Fibroblast of skin of abdomen (primary cell): ENCODE results near the gene TIPARP.

Source experiments
- DNase-seq: peaks from one replicate; pipeline ENCODE4 v3.0.0-alpha.2; 2013

TIPARP gene

DNA sequence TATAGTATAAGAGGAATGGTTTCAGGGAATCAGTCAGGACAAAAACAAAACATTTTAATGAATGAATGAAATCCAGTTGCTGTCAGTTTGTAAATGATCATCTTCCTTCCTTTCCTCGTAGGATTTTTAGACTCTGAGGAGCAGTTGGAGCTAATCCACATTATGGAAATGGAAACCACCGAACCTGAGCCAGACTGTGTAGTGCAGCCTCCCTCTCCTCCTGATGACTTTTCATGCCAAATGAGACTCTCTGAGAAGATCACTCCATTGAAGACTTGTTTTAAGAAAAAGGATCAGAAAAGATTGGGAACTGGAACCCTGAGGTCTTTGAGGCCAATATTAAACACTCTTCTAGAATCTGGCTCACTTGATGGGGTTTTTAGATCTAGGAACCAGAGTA lies 3.1 kb downstream of the TIPARP start:
- DNase-seq: no peak

- no peak for DNase-seq
Observed at GRCh38 chr3:156678197-156678596, 3.8 kb downstream of the TIPARP start.

- no peak for DNase-seq
Observed at GRCh38 chr3:156680243-156680914, 6.0 kb downstream of the TIPARP start.

DNA sequence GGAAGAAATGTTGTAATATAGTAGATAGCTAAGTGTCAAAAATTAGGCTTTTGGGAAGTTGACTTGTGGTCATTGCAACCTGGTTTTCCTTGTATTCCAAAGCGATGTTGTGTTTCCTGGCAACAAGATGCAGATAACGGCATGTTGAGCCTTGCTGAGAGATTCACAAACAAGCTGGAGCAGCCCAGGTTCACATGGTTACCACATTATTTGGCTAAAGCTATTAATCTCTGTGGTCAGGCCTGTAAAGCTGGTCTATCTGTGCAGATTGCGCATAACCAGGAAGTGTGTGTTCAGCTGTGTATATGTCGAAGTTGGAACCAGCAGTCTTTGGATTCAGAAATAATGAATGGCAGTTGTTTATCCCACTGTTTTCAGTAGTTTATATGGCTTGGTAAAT lies 6.6 kb downstream of the TIPARP start:
- peak; percentile 75 for DNase-seq

DNA sequence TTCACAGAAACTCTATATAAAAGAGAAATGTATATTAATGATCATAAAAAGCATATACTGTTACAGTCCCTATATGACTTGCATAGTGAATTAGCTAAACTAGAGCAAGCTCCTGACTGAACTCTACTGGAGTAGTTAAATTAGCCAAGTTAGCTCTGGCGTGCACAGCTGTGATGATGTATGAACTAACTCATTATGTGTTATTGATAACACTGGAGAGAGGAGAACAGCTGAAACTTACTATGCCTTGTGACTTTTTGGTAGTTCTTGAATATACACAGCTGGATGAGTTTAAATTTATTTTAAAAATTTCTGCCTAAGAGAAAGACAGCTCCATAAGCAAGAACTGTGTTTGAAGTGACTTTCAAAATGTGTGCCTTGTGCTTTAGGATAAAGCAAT lies 8.1 kb downstream of the TIPARP start:
- DNase-seq: no peak

GRCh38 chr3:156682963-156683362 lies 8.6 kb downstream of the TIPARP start:
- no peak for DNase-seq

GRCh38 chr3:156685198-156685597 lies 10.8 kb downstream of the TIPARP start:
- peak; percentile 51 for DNase-seq

- no peak for DNase-seq
Observed at GRCh38 chr3:156685752-156686151, 11.4 kb downstream of the TIPARP start.

GRCh38 chr3:156687023-156687422 lies 12.6 kb downstream of the TIPARP start:
- DNase-seq: no peak

GRCh38 chr3:156688632-156689452 lies 14.5 kb downstream of the TIPARP start:
- no peak for DNase-seq

DNA sequence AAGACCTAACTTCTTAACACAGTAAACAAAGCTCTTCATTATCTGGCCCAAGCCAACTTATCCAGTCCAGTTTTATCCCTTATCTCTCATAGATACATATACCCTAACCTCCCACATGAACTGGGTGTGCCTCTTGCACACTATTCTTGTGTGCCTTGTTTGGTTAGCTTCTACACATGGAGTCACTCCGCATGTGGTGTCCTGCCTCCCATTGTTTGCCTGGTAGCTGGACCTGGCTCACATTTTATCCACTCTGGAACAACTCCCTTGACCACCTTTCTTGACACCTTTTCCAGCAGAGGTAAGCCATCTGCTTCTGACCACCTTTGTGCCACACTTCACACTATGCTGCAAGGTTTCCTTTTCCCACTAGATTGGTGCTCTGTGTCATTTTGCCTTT lies 15.2 kb downstream of the TIPARP start:
- DNase-seq: no peak

GRCh38 chr3:156691920-156692319 lies 17.5 kb downstream of the TIPARP start:
- DNase-seq: peak; percentile 74

DNA sequence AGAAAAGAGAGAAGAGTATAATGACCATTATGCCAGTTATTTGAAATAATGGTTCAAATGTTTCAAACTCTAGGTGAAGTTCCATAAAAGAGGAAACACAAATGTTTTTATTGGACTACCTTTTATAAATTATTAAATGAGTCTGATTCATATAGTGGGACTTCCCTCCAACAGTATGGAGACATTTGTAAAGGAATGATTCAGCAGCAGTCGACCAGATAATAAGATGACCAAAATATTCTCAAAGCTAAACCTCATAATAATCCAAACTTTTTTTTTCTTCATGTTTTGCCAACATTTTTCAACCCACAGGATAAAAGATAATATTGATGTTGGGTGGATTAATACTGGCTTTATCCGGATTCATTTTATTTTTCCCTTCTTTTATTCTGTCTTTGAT lies 18.8 kb downstream of the TIPARP start:
- DNase-seq: peak; percentile 56

GRCh38 chr3:156694536-156694935 lies 20.1 kb downstream of the TIPARP start:
- peak; percentile 55 for DNase-seq

DNA sequence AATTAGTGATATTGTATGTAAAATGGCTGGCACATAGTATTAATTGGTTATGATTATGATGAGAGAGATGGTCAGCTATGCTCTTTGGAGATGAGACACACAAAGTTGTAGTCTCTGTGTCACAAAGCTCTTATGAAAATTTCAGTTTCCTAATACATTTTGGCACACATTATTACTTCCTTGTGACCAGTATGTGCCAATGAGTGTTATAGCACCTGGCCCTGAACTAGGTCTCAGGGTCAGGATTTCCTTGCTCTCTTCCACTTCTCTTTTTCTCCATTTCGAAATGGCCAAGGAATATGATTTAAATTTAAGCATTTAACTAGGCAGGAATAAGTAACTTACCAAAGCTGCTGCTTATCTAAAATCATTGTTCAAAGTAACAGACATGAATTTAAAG lies 28.0 kb downstream of the TIPARP start:
- DNase-seq: no peak

- DNase-seq: no peak
Observed at GRCh38 chr3:156704370-156705036, 30.1 kb downstream of the TIPARP start.

- DNase-seq: no peak
Observed at GRCh38 chr3:156705761-156706616, 31.6 kb downstream of the TIPARP start.

GRCh38 chr3:156707588-156707987 lies 33.2 kb downstream of the TIPARP start:
- DNase-seq: no peak

DNA sequence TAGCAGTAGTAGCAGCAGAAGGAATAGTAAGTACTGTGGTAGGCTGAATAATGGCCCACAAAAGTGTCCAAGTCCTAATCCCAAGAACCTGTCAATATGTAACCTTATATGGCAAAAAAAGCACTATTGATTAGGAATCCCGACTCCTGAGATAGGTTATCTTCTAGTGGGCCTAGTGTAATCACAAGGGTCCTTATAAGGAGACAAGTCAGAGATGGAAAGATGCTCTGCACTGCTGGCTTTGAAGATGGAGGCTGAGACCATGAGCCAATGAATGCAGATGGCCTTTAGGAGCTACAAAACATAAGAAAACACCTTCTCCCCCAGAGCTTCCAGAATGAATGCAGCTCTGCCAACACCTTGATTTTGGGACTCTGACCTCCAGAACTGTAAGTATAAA lies 36.0 kb downstream of the TIPARP start:
- no peak for DNase-seq

DNA sequence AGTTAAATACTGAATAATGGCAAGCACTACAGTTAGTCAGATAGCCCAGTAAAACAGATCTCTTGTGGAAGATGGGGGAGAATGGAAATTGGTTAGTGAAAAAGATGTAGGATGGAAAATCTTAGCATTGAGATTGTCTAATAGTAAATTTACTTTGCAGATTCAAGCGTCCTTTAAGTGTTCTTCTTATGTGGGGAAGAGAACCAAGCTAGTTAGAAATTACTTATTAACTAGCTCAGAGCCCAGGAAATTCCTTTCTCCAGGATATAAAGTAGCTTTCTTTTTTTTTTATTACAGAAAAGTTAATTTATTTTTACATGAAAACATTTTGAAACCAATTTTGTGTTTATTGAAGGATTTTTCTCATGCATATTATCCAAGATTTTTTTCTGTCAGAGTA lies 36.7 kb downstream of the TIPARP start:
- DNase-seq: no peak

DNA sequence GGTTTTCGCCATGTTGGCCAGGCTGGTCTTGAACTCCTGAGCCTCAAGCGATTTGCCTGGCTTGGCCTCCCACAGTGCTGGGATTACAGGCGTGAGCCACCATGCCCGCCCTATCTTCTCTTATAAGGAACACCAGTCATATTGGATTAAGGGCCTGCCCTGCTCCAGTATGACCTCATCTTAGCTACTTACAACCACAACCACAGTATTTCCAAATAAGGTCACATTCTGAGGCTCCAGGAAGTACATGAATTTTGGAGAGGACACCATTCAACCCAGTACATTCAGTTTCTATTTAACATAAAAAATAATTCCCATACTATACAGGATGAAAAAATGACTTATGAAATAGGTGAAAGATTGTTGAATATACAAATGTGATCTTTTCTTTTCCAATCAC lies 37.6 kb downstream of the TIPARP start:
- peak; percentile 18 for DNase-seq

- no peak for DNase-seq
Observed at GRCh38 chr3:156716105-156716862, 41.9 kb downstream of the TIPARP start.
